Naive thymus-derived CD4-positive, alpha-beta T cell (primary cell): Measurements from ENCODE around the gene AQP6. TPM values are rescaled to one million over a fixed set of nuclear protein-coding genes. Genes with fewer than 3 reads are reported as not detected.
"Not testable (repeated sequence)": the region's sequence is repeated elsewhere in the genome, so short reads cannot be mapped to it uniquely, and the experiment has no call there.

Experiments used
- ATAC-seq: fragments of 150-1000 bp; cut with Tn5 transposase; 2 replicates; pipeline ENCODE4 v1.10.0; 2021; ENCODE audit warnings: mild to moderate bottlenecking, moderate library complexity
- CTCF ChIA-PET: fragments of 350-600 bp; sonication (Branson Sonifier 250); formaldehyde crosslinking; loops from one replicate; lab custom pipeline; 2021; ENCODE audit warnings: antibody characterized with exemption; lab: Charles Lee
- POLR2A ChIA-PET: fragments of 350-600 bp; sonication (Branson Sonifier 250); formaldehyde crosslinking; loops from one replicate; lab custom pipeline; 2021; ENCODE audit warnings: antibody characterized with exemption, inconsistent platforms; lab: Charles Lee
- DNase-seq, 9 donors: peaks; one replicate each; pipeline versions ENCODE4 v3.0.0 to v3.0.0-alpha.2; 2020 to 2022; ENCODE audit warnings: mixed read lengths in 1 of 9
- H3K27ac ChIP-seq: one replicate; pipeline ENCODE4 v1.7.0; 2013; ENCODE audit warnings: mild to moderate bottlenecking, low read depth, low read length, moderate library complexity
- H3K27me3 ChIP-seq, 2 donors: one replicate each; pipeline ENCODE4 v1.7.0; 2013; ENCODE audit warnings: low read length in 2 of 2, mild to moderate bottlenecking in 2 of 2, moderate library complexity in 2 of 2; ENCODE audit not compliant: control insufficient read depth in 2 of 2, insufficient read depth in 2 of 2
- H3K36me3 ChIP-seq, 3 experiments: 1 replicate in 2 of 3; 2 replicates in 1 of 3; pipeline ENCODE4 v1.7.0; 2013; ENCODE audit warnings: low read length in 3 of 3, mild to moderate bottlenecking in 3 of 3, moderate library complexity in 1 of 3; ENCODE audit not compliant: insufficient read depth in 3 of 3, control insufficient read depth in 2 of 3
- H3K4me1 ChIP-seq, 2 donors: one replicate each; pipeline ENCODE4 v1.7.0; 2013; ENCODE audit warnings: low read length in 2 of 2, mild to moderate bottlenecking in 2 of 2, moderate library complexity in 1 of 2; ENCODE audit not compliant: control insufficient read depth in 2 of 2, insufficient read depth in 2 of 2
- H3K4me3 ChIP-seq: 2 replicates; pipeline ENCODE4 v1.7.0; 2013; ENCODE audit warnings: mild to moderate bottlenecking, low read length
- H3K9me3 ChIP-seq, 3 experiments: 1 replicate in 2 of 3; 2 replicates in 1 of 3; pipeline ENCODE4 v1.7.0; 2013; ENCODE audit warnings: low read length in 3 of 3; ENCODE audit not compliant: control insufficient read depth in 2 of 3
- H3K27ac Mint-ChIP-seq, 9 donors: one replicate each; pipeline ENCODE4 v1.8.0; 2020 to 2022; ENCODE audit warnings: mixed read lengths in 9 of 9, mild to moderate bottlenecking in 8 of 9, moderate library complexity in 5 of 9, inconsistent platforms in 2 of 9
- H3K27me3 Mint-ChIP-seq, 5 donors: one replicate each; pipeline ENCODE4 v1.8.0; 2021 to 2022; ENCODE audit warnings: mixed read lengths in 5 of 5, mild to moderate bottlenecking in 1 of 5
- H3K36me3 Mint-ChIP-seq, 5 donors: one replicate each; pipeline ENCODE4 v1.8.0; 2020 to 2022; ENCODE audit warnings: mixed read lengths in 5 of 5, mild to moderate bottlenecking in 3 of 5, inconsistent platforms in 1 of 5
- H3K4me1 Mint-ChIP-seq, 7 donors: one replicate each; pipeline ENCODE4 v1.8.0; 2020 to 2022; ENCODE audit warnings: mixed read lengths in 7 of 7, mild to moderate bottlenecking in 3 of 7, inconsistent platforms in 1 of 7
- H3K4me3 Mint-ChIP-seq, 10 donors: one replicate each; pipeline ENCODE4 v1.8.0; 2020 to 2022; ENCODE audit warnings: mild to moderate bottlenecking in 10 of 10, mixed read lengths in 10 of 10, moderate library complexity in 6 of 10, inconsistent platforms in 2 of 10
- H3K9me3 Mint-ChIP-seq, 11 donors: one replicate each; pipeline ENCODE4 v1.8.0; 2020 to 2022; ENCODE audit warnings: mixed read lengths in 11 of 11, mild to moderate bottlenecking in 4 of 11, inconsistent platforms in 1 of 11, moderate library complexity in 1 of 11
- intact Hi-C, 2 donors: fragments of 100-400 bp; cut with micrococcal nuclease; formaldehyde crosslinking; loops; one replicate each; pipeline ENCODE4 v1.15.1; 2023
- polyA plus RNA-seq, 2 donors: library from polyadenylated mRNA; unstranded; fragments of 300-500 nt; fragmentation: Illumina TruSeq; gene quantifications; one replicate each; pipeline ENCODE4 v1.2.3, GENCODE V29; 2021
- total RNA-seq, 6 experiments: library from RNA in 5 of 6; stranded (reverse) in 5 of 6; gene quantifications; 1 replicate in 5 of 6; 2 replicates in 1 of 6; pipeline ENCODE4 v1.2.3 and lab custom pipeline; 2021 to 2026

Gene AQP6
- total and polyA plus RNA-seq, 7 experiments from 2014 or later = not detected

- Mint-ChIP-seq H3K4me1 (peaks cover 0 to 2% (median 0%) of the 10 kb centered on the region in 7 donors), H3K36me3 (peaks cover 0 to 5% (median 0%) of the 10 kb centered on the region in 5 donors), H3K27ac (peak overlapping the region in 1 of 9 donors; percentile 62), H3K9me3 (no peaks in the 10 kb centered on the region), H3K4me3 (no peak overlapping the region), H3K27me3 (no peaks in the 10 kb centered on the region)
- Histone ChIP-seq H3K4me1 (no peaks in the 10 kb centered on the region), H3K4me3 (no peak overlapping the region), H3K36me3 (no peaks in the 10 kb centered on the region), H3K9me3 (no peaks in the 10 kb centered on the region), H3K27me3 (no peaks in the 10 kb centered on the region), H3K27ac (no peak overlapping the region)
- ATAC-seq (peak; percentile 46), DNase-seq (no peak)
- ChIA-PET CTCF (interaction anchor here (1.3 kb wide), 1 partner anchor 16 kb away, joined by 3 read pairs; no protein-coding TSS in a partner anchor), POLR2A (no interaction called here)
- intact Hi-C loops = no loop called here
Measured at GRCh38 chr12:49982246-49983087, 9.7 kb downstream of the AQP6 start.

DNA sequence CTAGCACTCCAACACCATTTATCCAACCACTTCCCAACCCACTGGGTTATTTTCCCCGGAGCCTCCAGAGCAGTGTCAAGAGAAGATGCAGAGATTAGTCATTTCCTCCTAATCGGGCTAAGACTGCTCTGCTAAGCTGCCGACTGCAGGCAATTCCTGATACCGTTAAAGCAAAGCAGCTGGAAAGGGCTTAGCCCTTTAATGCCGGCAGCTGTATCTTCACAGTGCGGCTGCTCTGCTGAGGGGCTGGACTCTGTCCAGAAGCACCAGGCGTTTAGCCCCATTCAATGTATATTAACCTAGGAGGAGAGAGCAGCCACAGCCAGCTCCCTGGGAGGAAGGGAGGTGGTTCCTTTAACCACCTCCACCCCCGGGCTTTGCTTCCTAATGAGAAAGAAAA lies 11.1 kb downstream of the AQP6 start:
- ATAC-seq (peak; percentile 53), DNase-seq (no peak)
- no peak overlapping the region for H3K4me3 Mint-ChIP-seq
- no peaks in the 10 kb centered on the region for H3K27me3 Mint-ChIP-seq
- peaks cover 0 to 5% (median 0%) of the 10 kb centered on the region in 7 donors for H3K4me1 Mint-ChIP-seq
- H3K4me3 ChIP-seq = no peak overlapping the region
- no peaks in the 10 kb centered on the region for H3K4me1 ChIP-seq
- H3K9me3 ChIP-seq = no peaks in the 10 kb centered on the region
- H3K27me3 ChIP-seq = no peaks in the 10 kb centered on the region
- intact Hi-C loops = no loop called here
- H3K36me3 ChIP-seq = no peaks in the 10 kb centered on the region
- CTCF ChIA-PET = interaction anchor here (0.9 to 1.0 kb wide), 2 partner anchors 17 to 55 kb away, joined by 3 to 4 read pairs; no protein-coding TSS in a partner anchor
- H3K27ac Mint-ChIP-seq = no peak overlapping the region
- H3K9me3 Mint-ChIP-seq = no peaks in the 10 kb centered on the region
- POLR2A ChIA-PET = no interaction called here
- peaks cover 0 to 10% (median 0%) of the 10 kb centered on the region in 5 donors for H3K36me3 Mint-ChIP-seq
- H3K27ac ChIP-seq = no peak overlapping the region

DNA sequence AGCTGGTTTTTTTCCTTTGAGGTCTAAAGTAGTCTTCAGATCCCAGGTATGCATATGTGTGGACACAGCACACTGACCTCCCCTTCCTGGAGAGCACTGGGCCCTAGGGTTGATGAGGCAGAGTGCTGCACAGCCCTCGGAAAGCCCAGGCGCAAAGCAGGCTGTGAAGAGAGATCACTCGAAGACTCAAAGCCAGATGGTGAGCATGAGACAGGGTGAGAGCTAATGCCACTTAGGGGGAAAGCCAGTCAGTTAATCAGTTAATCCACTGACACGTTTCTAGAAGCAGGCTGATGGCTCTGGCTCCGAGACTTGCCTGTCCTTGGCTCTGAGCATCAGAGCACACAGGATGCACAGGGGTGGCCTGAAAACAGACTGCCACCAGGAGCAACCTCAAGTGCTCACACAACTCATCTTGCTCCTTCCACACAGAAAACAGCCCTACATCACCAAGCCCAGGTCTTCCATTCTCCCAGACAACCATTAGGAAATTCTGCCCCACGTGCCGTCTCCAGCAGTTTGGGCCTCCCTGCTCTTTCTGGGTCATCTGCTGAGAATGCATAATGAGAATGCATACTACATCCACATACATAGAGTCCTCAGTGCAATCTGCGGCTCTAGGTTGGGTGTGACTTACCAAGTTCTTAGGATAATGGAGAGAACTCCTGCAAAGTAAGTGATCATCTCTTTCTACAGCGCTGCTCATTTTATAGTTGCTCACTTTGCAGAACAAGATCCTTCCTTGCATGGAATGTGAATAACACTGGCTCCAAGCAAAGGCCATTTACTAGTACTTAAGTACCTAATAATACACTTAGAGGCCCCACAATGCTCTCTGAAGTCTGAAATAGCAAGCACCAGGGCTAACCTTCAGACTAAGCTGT lies 12.0 kb downstream of the AQP6 start:
- Histone ChIP-seq H3K27me3 (no peaks in the 10 kb centered on the region), H3K4me3 (no peak overlapping the region), H3K9me3 (no peaks in the 10 kb centered on the region), H3K4me1 (no peaks in the 10 kb centered on the region), H3K36me3 (no peaks in the 10 kb centered on the region), H3K27ac (no peak overlapping the region)
- ATAC-seq = no peak
- Mint-ChIP-seq H3K4me3 (no peak overlapping the region), H3K36me3 (peaks cover 0 to 12% (median 0%) of the 10 kb centered on the region in 5 donors), H3K4me1 (peaks cover 0 to 5% (median 0%) of the 10 kb centered on the region in 7 donors), H3K9me3 (no peaks in the 10 kb centered on the region), H3K27ac (no peak overlapping the region), H3K27me3 (no peaks in the 10 kb centered on the region)
- DNase-seq = no peak
- ChIA-PET CTCF (interaction anchor here (0.9 to 1.0 kb wide), 2 partner anchors 17 to 55 kb away, joined by 3 to 4 read pairs; no protein-coding TSS in a partner anchor), POLR2A (no interaction called here)
- intact Hi-C loops = no loop called here

- no peaks in the 10 kb centered on the region for H3K27me3 Mint-ChIP-seq
- POLR2A ChIA-PET = no interaction called here
- no peaks in the 10 kb centered on the region for H3K9me3 ChIP-seq
Measured at GRCh38 chr12:49985981-49986380, 13.2 kb downstream of the AQP6 start.

DNA sequence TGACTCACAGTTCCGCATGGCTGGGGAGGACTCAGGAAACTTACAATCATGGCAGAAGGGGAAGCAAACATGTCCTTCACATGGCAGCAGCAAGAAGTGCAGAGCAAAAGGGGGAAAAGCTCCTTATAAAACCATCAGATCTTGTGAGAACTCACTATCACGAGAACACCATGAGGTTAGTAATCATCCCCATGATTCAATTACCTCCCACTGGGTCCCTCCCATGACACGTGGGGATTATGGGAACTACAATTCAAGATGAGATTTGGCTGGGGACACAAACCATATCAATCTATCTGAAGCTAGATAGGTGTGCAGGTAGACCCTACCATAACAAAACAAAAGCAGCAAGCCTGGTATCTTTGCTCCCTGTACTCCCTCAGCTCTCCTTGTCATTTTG lies 13.7 kb downstream of the AQP6 start:
- H3K27me3 ChIP-seq, H3K4me1 Mint-ChIP-seq, DNase-seq, H3K9me3 Mint-ChIP-seq, CTCF ChIA-PET, H3K9me3 ChIP-seq, ATAC-seq, intact Hi-C loops, H3K27me3 Mint-ChIP-seq, H3K27ac ChIP-seq, H3K27ac Mint-ChIP-seq, H3K4me1 ChIP-seq, H3K4me3 Mint-ChIP-seq, POLR2A ChIA-PET, H3K36me3 ChIP-seq, H3K4me3 ChIP-seq: not testable (repeated sequence)
- H3K36me3 Mint-ChIP-seq = peaks cover 0 to 14% (median 3%) of the 10 kb centered on the region in 5 donors

More at GRCh38 chr12:49985981-49986380, 13.2 kb downstream of the AQP6 start:
- H3K4me3 Mint-ChIP-seq = no peak overlapping the region
- H3K9me3 Mint-ChIP-seq = no peaks in the 10 kb centered on the region
- H3K27ac ChIP-seq = no peak overlapping the region
- DNase-seq (no peak), ATAC-seq (no peak)
- peaks cover 0 to 8% (median 0%) of the 10 kb centered on the region in 7 donors for H3K4me1 Mint-ChIP-seq
- no peaks in the 10 kb centered on the region for H3K27me3 ChIP-seq
- H3K4me3 ChIP-seq = no peak overlapping the region
- no peaks in the 10 kb centered on the region for H3K4me1 ChIP-seq
- H3K27ac Mint-ChIP-seq = no peak overlapping the region
- CTCF ChIA-PET = no interaction called here
- H3K36me3 ChIP-seq = no peaks in the 10 kb centered on the region
- peaks cover 0 to 14% (median 3%) of the 10 kb centered on the region in 5 donors for H3K36me3 Mint-ChIP-seq
- intact Hi-C loops = no loop called here

GRCh38 chr12:49987625-49988303 lies 15.0 kb downstream of the AQP6 start:
- no peak overlapping the region for H3K4me3 ChIP-seq
- intact Hi-C loops = no loop called here
- H3K4me1 Mint-ChIP-seq = peaks cover 0 to 8% (median 0%) of the 10 kb centered on the region in 7 donors
- ATAC-seq = peak; percentile 57
- H3K27ac Mint-ChIP-seq = no peak overlapping the region
- CTCF ChIA-PET = interaction anchor here (0.6 to 0.7 kb wide), 2 partner anchors 58 to 144 kb away, joined by 3 to 4 read pairs; no protein-coding TSS in a partner anchor
- no peak overlapping the region for H3K4me3 Mint-ChIP-seq
- peaks cover under 1 to 18% (median 5%) of the 10 kb centered on the region in 5 donors for H3K36me3 Mint-ChIP-seq
- H3K27ac ChIP-seq = no peak overlapping the region
- peaks cover 0 to 7% (median 0%) of the 10 kb centered on the region in 3 experiments for H3K36me3 ChIP-seq
- H3K27me3 ChIP-seq = no peaks in the 10 kb centered on the region
- no peaks in the 10 kb centered on the region for H3K4me1 ChIP-seq
- H3K9me3 ChIP-seq = no peaks in the 10 kb centered on the region
- POLR2A ChIA-PET = interaction anchor here (0.6 kb wide), 1 partner anchor 8 kb away, joined by 3 read pairs; no protein-coding TSS in a partner anchor
- no peaks in the 10 kb centered on the region for H3K27me3 Mint-ChIP-seq
- no peaks in the 10 kb centered on the region for H3K9me3 Mint-ChIP-seq
- DNase-seq = no peak
